Vagina (tissue), 2 donors: ENCODE measurements around the gene ATAD5. TPM values are rescaled to one million over a fixed set of nuclear protein-coding genes. Genes with fewer than 3 reads are reported as not detected.

ENCODE experiments used
- DNase-seq, 2 donors: peaks; one replicate each; pipeline ENCODE4 v3.0.0-alpha.2; 2017; ENCODE audit errors: extremely low spot score in 2 of 2
- H3K27ac ChIP-seq: fragments of 200-600 bp; sonication (generic); one replicate; pipeline ENCODE4 v1.5.1; 2019
- H3K27me3 ChIP-seq: fragments of 200-600 bp; sonication (generic); one replicate; pipeline ENCODE4 v1.5.1; 2019
- H3K36me3 ChIP-seq, 2 donors: fragments of 200-600 bp; sonication (generic); one replicate each; pipeline ENCODE4 v1.5.1; 2017 to 2019
- H3K4me1 ChIP-seq: fragments of 200-600 bp; sonication (generic); one replicate; pipeline ENCODE4 v1.5.1; 2019
- H3K4me3 ChIP-seq, 2 donors: fragments of 200-600 bp; sonication (generic); 1 replicate in 1 of 2; 2 replicates in 1 of 2; pipeline ENCODE4 v1.5.1; 2016 to 2019
- H3K9me3 ChIP-seq: fragments of 200-600 bp; sonication (generic); one replicate; pipeline ENCODE4 v1.5.1; 2019
- POLR2A ChIP-seq, 2 donors: fragments of 450-650 bp; IDR thresholded peaks; one replicate each; pipeline ENCODE4 v1.6.1; 2017; ENCODE audit warnings: antibody characterized with exemption in 2 of 2, mild to moderate bottlenecking in 2 of 2, moderate library complexity in 2 of 2
- POLR2AphosphoS5 ChIP-seq, 2 donors: sonication (generic); formaldehyde crosslinking; IDR thresholded peaks; one replicate each; pipeline ENCODE4 v1.9.0; 2017; ENCODE audit warnings: antibody characterized with exemption in 2 of 2, mild to moderate bottlenecking in 2 of 2, low read depth in 1 of 2; ENCODE audit not compliant: insufficient read depth in 1 of 2
- intact Hi-C: fragments of 100-400 bp; cut with DNase I; formaldehyde crosslinking; loops from one replicate; pipeline ENCODE4 v1.15.1; 2023
- total RNA-seq: library from RNA; depleted of rRNA; stranded (reverse); fragments of >200 nt; gene quantifications from one replicate; pipeline ENCODE4 v1.2.3, GENCODE V29; 2016
- TF ChIP-seq, protein P1 (sequence below), 3 experiments: fragments of 450-650 bp in 2 of 3; fragments of 200-600 bp in 1 of 3; sonication (generic) in 1 of 3; IDR thresholded peaks; one replicate each; pipeline ENCODE4 v1.5.1; 2017 to 2019; ENCODE audit warnings: antibody characterized with exemption in 3 of 3, mild to moderate bottlenecking in 2 of 3, moderate library complexity in 2 of 3

ATAD5 gene, protein sequence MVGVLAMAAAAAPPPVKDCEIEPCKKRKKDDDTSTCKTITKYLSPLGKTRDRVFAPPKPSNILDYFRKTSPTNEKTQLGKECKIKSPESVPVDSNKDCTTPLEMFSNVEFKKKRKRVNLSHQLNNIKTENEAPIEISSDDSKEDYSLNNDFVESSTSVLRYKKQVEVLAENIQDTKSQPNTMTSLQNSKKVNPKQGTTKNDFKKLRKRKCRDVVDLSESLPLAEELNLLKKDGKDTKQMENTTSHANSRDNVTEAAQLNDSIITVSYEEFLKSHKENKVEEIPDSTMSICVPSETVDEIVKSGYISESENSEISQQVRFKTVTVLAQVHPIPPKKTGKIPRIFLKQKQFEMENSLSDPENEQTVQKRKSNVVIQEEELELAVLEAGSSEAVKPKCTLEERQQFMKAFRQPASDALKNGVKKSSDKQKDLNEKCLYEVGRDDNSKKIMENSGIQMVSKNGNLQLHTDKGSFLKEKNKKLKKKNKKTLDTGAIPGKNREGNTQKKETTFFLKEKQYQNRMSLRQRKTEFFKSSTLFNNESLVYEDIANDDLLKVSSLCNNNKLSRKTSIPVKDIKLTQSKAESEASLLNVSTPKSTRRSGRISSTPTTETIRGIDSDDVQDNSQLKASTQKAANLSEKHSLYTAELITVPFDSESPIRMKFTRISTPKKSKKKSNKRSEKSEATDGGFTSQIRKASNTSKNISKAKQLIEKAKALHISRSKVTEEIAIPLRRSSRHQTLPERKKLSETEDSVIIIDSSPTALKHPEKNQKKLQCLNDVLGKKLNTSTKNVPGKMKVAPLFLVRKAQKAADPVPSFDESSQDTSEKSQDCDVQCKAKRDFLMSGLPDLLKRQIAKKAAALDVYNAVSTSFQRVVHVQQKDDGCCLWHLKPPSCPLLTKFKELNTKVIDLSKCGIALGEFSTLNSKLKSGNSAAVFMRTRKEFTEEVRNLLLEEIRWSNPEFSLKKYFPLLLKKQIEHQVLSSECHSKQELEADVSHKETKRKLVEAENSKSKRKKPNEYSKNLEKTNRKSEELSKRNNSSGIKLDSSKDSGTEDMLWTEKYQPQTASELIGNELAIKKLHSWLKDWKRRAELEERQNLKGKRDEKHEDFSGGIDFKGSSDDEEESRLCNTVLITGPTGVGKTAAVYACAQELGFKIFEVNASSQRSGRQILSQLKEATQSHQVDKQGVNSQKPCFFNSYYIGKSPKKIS (N-terminal part only)
- 2.7 TPM for total RNA-seq

DNA sequence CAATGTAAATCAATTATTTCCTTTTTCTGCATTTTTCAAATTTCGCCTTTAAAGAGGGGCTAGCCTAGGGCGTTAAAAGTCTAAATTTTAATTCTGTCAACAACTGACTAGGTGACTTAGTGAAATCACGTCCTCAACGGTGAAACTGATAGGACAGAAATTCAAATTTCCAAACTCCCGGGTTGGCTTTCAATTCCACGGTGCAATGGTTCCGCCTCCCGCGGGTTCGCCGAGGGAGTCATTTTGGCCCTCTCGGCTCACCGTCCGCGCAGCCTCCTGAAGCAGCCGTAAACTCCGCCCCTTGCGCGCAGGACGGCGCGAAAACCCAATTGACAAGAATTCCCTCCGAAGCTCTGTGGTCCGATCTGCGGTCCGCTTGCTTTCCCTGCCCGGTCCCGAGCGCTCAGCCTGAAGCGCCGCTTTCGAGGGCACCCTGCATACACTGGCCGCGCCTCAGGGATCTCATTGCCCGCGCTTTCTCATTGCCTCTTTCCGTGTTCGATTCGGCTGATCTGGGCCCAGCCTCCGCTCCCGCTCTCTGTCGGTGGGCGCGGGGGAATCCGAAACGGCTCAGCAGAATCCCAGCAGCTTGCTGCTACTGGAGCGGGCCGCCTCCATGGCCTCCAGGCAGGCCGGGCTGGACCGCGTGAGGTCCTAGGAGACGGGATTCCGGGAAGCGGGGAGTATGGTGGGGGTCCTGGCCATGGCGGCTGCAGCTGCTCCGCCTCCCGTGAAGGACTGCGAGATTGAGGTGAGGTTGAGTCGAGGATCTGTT is at the start of gene ATAD5:
Gene ATAD5, plus strand, starts transcription at position 304 of the 775 bp plus-strand sequence. Its CDS starts 382 bp downstream, at position 686.
- Histone ChIP-seq H3K27ac (peak within 1 kb of the TSS; percentile 60), H3K4me1 (peaks cover 12% of the 10 kb centered on the region), H3K36me3 (no peaks in the 10 kb centered on the region), H3K27me3 (no peaks in the 10 kb centered on the region), H3K9me3 (no peaks in the 10 kb centered on the region), H3K4me3 (peak within 1 kb of the TSS; percentile 83 to 85)
- intact Hi-C loops = no loop called here
- TF ChIP-seq POLR2A (IDR thresholded peaks at IDR 0.05) = no peak
- TF ChIP-seq POLR2AphosphoS5 (IDR thresholded peaks at IDR 0.05; ENCODE audit: insufficient read depth in 1 of 2, low read depth in 1 of 2) = peak; percentile 89 to 99
- TF ChIP-seq, protein P1, sequence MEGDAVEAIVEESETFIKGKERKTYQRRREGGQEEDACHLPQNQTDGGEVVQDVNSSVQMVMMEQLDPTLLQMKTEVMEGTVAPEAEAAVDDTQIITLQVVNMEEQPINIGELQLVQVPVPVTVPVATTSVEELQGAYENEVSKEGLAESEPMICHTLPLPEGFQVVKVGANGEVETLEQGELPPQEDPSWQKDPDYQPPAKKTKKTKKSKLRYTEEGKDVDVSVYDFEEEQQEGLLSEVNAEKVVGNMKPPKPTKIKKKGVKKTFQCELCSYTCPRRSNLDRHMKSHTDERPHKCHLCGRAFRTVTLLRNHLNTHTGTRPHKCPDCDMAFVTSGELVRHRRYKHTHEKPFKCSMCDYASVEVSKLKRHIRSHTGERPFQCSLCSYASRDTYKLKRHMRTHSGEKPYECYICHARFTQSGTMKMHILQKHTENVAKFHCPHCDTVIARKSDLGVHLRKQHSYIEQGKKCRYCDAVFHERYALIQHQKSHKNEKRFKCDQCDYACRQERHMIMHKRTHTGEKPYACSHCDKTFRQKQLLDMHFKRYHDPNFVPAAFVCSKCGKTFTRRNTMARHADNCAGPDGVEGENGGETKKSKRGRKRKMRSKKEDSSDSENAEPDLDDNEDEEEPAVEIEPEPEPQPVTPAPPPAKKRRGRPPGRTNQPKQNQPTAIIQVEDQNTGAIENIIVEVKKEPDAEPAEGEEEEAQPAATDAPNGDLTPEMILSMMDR (IDR thresholded peaks at IDR 0.05) = peak in 1 of 3 experiments; percentile 17
- no peak for DNase-seq

DNA sequence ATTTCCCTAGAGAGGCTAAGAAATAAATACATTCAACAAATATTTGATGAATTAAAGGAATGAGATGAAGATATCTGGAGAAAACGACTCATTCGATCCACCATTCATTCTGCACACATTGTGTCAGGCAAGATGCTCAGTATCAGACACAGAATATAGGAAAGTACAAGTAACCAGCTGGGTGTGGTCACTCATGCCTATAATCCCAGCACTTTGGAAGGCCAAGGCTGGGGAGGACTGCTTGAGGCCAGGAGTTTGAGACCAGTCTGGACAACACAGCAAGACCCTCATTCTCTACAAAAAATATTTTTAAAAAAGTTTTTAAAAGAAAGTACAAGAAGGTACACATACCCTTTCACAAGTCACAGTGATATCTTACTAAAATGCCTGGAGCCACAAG is 49.6 kb upstream of the ATAD5 start:
- TF ChIP-seq POLR2AphosphoS5 (IDR thresholded peaks at IDR 0.05; ENCODE audit: insufficient read depth in 1 of 2, low read depth in 1 of 2) (no peak), POLR2A (IDR thresholded peaks at IDR 0.05) (no peak)
- TF ChIP-seq, protein P1 (IDR thresholded peaks at IDR 0.05) = no peak
- Histone ChIP-seq H3K4me1 (no peaks in the 10 kb centered on the region), H3K36me3 (peaks cover 0 to 48% of the 10 kb centered on the region in 2 donors), H3K27ac (no peak overlapping the region), H3K27me3 (no peaks in the 10 kb centered on the region), H3K4me3 (no peak overlapping the region), H3K9me3 (no peaks in the 10 kb centered on the region)
- no peak for DNase-seq
- intact Hi-C loops = no loop called here

DNA sequence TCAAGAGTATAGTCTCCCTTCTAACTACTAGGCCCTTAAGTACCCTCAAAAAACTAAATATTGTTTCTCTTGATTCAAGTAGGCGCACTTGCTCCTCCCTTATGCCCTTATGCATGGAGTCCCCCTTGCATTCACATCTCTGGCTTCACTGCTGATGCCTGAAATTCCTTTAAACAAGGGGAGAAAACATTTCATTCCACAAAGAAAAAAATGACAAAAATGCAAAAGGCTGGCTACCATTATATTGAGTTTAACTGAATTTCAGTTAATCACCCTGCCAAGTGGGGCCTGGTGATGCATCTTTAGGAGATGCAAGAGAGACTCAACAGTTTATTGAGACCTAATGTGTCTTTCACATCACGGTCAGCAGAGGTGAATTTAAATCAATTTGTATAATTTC is 42.8 kb upstream of the ATAD5 start:
- Histone ChIP-seq H3K4me3 (no peak overlapping the region), H3K27me3 (no peaks in the 10 kb centered on the region), H3K27ac (no peak overlapping the region), H3K4me1 (no peaks in the 10 kb centered on the region), H3K9me3 (no peaks in the 10 kb centered on the region), H3K36me3 (peaks cover 0 to 72% of the 10 kb centered on the region in 2 donors)
- TF ChIP-seq, protein P1 (IDR thresholded peaks at IDR 0.05) = no peak
- TF ChIP-seq POLR2AphosphoS5 (IDR thresholded peaks at IDR 0.05; ENCODE audit: insufficient read depth in 1 of 2, low read depth in 1 of 2) (no peak), POLR2A (IDR thresholded peaks at IDR 0.05) (no peak)
- DNase-seq = no peak
- intact Hi-C loops = no loop called here

DNA sequence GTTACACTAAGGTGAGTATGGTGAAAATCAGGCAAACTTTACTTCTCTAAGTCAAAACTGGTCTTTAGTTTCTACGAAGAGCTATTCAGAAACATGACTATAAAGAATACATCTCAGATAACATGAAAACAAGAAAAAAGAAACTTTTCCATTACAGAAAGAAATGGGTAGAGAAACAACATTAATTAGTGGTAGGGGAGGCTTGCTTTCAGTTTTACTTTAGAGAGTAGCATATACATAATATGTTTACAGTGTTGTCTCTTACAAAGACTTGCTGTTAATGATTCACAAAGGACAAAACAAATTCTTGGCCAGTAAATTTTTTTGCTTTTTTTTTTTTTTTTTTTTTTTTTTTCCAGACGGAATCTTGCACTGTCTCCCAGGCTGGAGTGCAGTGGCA is 41.5 kb upstream of the ATAD5 start:
- Histone ChIP-seq H3K27me3 (no peaks in the 10 kb centered on the region), H3K36me3 (peaks cover 0 to 71% of the 10 kb centered on the region in 2 donors), H3K27ac (no peak overlapping the region), H3K4me1 (no peaks in the 10 kb centered on the region), H3K9me3 (no peaks in the 10 kb centered on the region), H3K4me3 (no peak overlapping the region)
- no peak for DNase-seq
- no peak for TF ChIP-seq POLR2AphosphoS5 (IDR thresholded peaks at IDR 0.05; ENCODE audit: insufficient read depth in 1 of 2, low read depth in 1 of 2)
- no peak for TF ChIP-seq POLR2A (IDR thresholded peaks at IDR 0.05)
- TF ChIP-seq, protein P1 (IDR thresholded peaks at IDR 0.05) = no peak
- intact Hi-C loops = no loop called here
